Measurements from ENCODE around the gene KCNMA1. TPM values are rescaled to one million over a fixed set of nuclear protein-coding genes. Genes with fewer than 3 reads are reported as not detected.

The KCNMA1 gene
- total RNA-seq, 1 experiment from 2014 or later: 6.2 TPM

- in situ Hi-C loops (cut with HindIII; ENCODE audit: low pct_unique_long_range_greater_than_20kb, low sequenced_read_pairs): loop anchor here (25.0 kb wide), 1 partner anchor 473 kb away; the partner anchor contains the start of gene KCNMA1
- DNase-seq (ENCODE audit: low read depth): peak; percentile 89
These were observed 473.8 kb downstream of the KCNMA1 start for GRCh38 chr10:77163670-77164348.

- no peak for DNase-seq (ENCODE audit: low read depth)
- in situ Hi-C loops (cut with HindIII; ENCODE audit: low pct_unique_long_range_greater_than_20kb, low sequenced_read_pairs): loop anchor here (25.0 kb wide), 1 partner anchor 475 kb away; the partner anchor contains the start of gene KCNMA1
These were observed 474.9 kb downstream of the KCNMA1 start for GRCh38 chr10:77162697-77163096.

- in situ Hi-C loops (cut with HindIII; ENCODE audit: low pct_unique_long_range_greater_than_20kb, low sequenced_read_pairs): loop anchor here (25.0 kb wide), 1 partner anchor 477 kb away; the partner anchor contains the start of gene KCNMA1
- peak; percentile 74 for DNase-seq (ENCODE audit: low read depth)
These were observed 476.9 kb downstream of the KCNMA1 start for GRCh38 chr10:77160679-77161078.

GRCh38 chr10:77159538-77160110 is 478.0 kb downstream of the KCNMA1 start:
- in situ Hi-C loops (cut with HindIII; ENCODE audit: low pct_unique_long_range_greater_than_20kb, low sequenced_read_pairs): loop anchor here (25.0 kb wide), 1 partner anchor 478 kb away; the partner anchor contains the start of gene KCNMA1
- no peak for DNase-seq (ENCODE audit: low read depth)

- in situ Hi-C loops (cut with HindIII; ENCODE audit: low pct_unique_long_range_greater_than_20kb, low sequenced_read_pairs): loop anchor here (25.0 kb wide), 1 partner anchor 479 kb away; the partner anchor contains the start of gene KCNMA1
- no peak for DNase-seq (ENCODE audit: low read depth)
These were observed 478.9 kb downstream of the KCNMA1 start for GRCh38 chr10:77158666-77159065.

GRCh38 chr10:77157248-77158019 is 480.2 kb downstream of the KCNMA1 start:
- in situ Hi-C loops (cut with HindIII; ENCODE audit: low pct_unique_long_range_greater_than_20kb, low sequenced_read_pairs): loop anchor here (25.0 kb wide), 1 partner anchor 480 kb away; the partner anchor contains the start of gene KCNMA1
- DNase-seq (ENCODE audit: low read depth): no peak

GRCh38 chr10:77156406-77156879 is 481.2 kb downstream of the KCNMA1 start:
- DNase-seq (ENCODE audit: low read depth): peak; percentile 89
- in situ Hi-C loops (cut with HindIII; ENCODE audit: low pct_unique_long_range_greater_than_20kb, low sequenced_read_pairs): loop anchor here (25.0 kb wide), 1 partner anchor 481 kb away; the partner anchor contains the start of gene KCNMA1

- no peak for DNase-seq (ENCODE audit: low read depth)
- in situ Hi-C loops (cut with HindIII; ENCODE audit: low pct_unique_long_range_greater_than_20kb, low sequenced_read_pairs): loop anchor here (25.0 kb wide), 1 partner anchor 485 kb away; the partner anchor contains the start of gene KCNMA1
These were observed 485.4 kb downstream of the KCNMA1 start for GRCh38 chr10:77152256-77152655.

GRCh38 chr10:77151408-77151807 is 486.2 kb downstream of the KCNMA1 start:
- no peak for DNase-seq (ENCODE audit: low read depth)
- in situ Hi-C loops (cut with HindIII; ENCODE audit: low pct_unique_long_range_greater_than_20kb, low sequenced_read_pairs): loop anchor here (25.0 kb wide), 1 partner anchor 486 kb away; the partner anchor contains the start of gene KCNMA1

- in situ Hi-C loops (cut with HindIII; ENCODE audit: low pct_unique_long_range_greater_than_20kb, low sequenced_read_pairs): loop anchor here (25.0 kb wide), 1 partner anchor 488 kb away; the partner anchor contains the start of gene KCNMA1
- DNase-seq (ENCODE audit: low read depth): no peak
These were observed 487.9 kb downstream of the KCNMA1 start for GRCh38 chr10:77149706-77150105.

- in situ Hi-C loops (cut with HindIII; ENCODE audit: low pct_unique_long_range_greater_than_20kb, low sequenced_read_pairs): no loop called here
These were observed 488.6 kb downstream of the KCNMA1 start for GRCh38 chr10:77149001-77149400.

GRCh38 chr10:77147871-77148270 is 489.7 kb downstream of the KCNMA1 start:
- in situ Hi-C loops (cut with HindIII; ENCODE audit: low pct_unique_long_range_greater_than_20kb, low sequenced_read_pairs): no loop called here
- no peak for DNase-seq (ENCODE audit: low read depth)

More at GRCh38 chr10:77149001-77149400, 488.6 kb downstream of the KCNMA1 start:
- no peak for DNase-seq (ENCODE audit: low read depth)

GRCh38 chr10:77146712-77147336 is 490.8 kb downstream of the KCNMA1 start:
- in situ Hi-C loops (cut with HindIII; ENCODE audit: low pct_unique_long_range_greater_than_20kb, low sequenced_read_pairs): no loop called here
- no peak for DNase-seq (ENCODE audit: low read depth)

- in situ Hi-C loops (cut with HindIII; ENCODE audit: low pct_unique_long_range_greater_than_20kb, low sequenced_read_pairs): no loop called here
These were observed 493.0 kb downstream of the KCNMA1 start for GRCh38 chr10:77144656-77145055.

GRCh38 chr10:77139252-77140160 is 498.1 kb downstream of the KCNMA1 start:
- in situ Hi-C loops (cut with HindIII; ENCODE audit: low pct_unique_long_range_greater_than_20kb, low sequenced_read_pairs): no loop called here
- no peak for DNase-seq (ENCODE audit: low read depth)

More at GRCh38 chr10:77144656-77145055, 493.0 kb downstream of the KCNMA1 start:
- no peak for DNase-seq (ENCODE audit: low read depth)

GRCh38 chr10:77138541-77138940 is 499.1 kb downstream of the KCNMA1 start:
- DNase-seq (ENCODE audit: low read depth): no peak
- in situ Hi-C loops (cut with HindIII; ENCODE audit: low pct_unique_long_range_greater_than_20kb, low sequenced_read_pairs): no loop called here

GRCh38 chr10:77135555-77135954 is 502.1 kb downstream of the KCNMA1 start:
- DNase-seq (ENCODE audit: low read depth): no peak
- in situ Hi-C loops (cut with HindIII; ENCODE audit: low pct_unique_long_range_greater_than_20kb, low sequenced_read_pairs): no loop called here
